KOPT-K1 (cell line): ENCODE measurements around the gene CTTNBP2NL.
"Not testable (repeated sequence)": the region's sequence is repeated elsewhere in the genome, so short reads cannot be mapped to it uniquely, and the experiment has no call there.

Source experiments
- H3K27ac ChIP-seq: fragments of 200-600 bp; sonication (generic); 2 replicates; pipeline ENCODE4 v1.5.1; 2016; ENCODE audit warnings: antibody characterized with exemption, mild to moderate bottlenecking, low read depth, low read length; ENCODE audit not compliant: poor library complexity, severe bottlenecking
- H3K36me3 ChIP-seq: fragments of 200-600 bp; sonication (generic); 2 replicates; pipeline ENCODE4 v1.5.1; 2017; ENCODE audit warnings: antibody characterized with exemption, mild to moderate bottlenecking, low read length, moderate library complexity; ENCODE audit not compliant: insufficient read depth
- H3K9me3 ChIP-seq: fragments of 200-600 bp; sonication (generic); 2 replicates; pipeline ENCODE4 v1.5.1; 2017; ENCODE audit warnings: antibody characterized with exemption, low read length, mild to moderate bottlenecking; ENCODE audit not compliant: insufficient read depth, poor library complexity, severe bottlenecking

CTTNBP2NL gene

DNA sequence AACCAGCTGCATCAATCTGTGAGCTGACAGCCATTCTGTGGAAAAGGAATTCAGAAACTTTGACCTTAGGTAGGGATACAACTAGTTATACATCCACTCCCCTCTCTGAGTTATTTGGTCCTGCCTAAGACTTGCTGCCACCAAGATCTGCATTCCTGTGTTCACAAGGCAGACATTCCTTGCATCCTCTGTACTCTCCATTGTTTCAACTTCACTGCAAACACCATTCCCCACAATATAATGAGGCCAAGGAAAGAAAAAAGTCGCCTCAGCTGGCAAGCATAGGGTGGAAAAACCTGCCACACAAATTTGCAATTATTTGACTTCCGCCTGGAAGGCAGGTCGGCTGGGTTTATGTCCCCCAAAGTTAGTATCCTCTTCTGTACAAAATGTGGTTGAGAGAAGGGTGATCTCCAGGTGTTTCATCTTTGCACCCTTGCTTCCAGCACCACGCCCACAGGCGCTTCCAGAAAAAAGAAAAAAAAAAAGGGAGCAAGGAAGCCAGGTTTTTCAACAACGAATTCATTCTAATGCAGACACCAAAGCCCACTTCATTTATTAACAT is 676 bp upstream of the CTTNBP2NL start:
- Histone ChIP-seq H3K27ac (no peak overlapping the region), H3K36me3 (no peaks in the 10 kb centered on the region), H3K9me3 (no peaks in the 10 kb centered on the region)

DNA sequence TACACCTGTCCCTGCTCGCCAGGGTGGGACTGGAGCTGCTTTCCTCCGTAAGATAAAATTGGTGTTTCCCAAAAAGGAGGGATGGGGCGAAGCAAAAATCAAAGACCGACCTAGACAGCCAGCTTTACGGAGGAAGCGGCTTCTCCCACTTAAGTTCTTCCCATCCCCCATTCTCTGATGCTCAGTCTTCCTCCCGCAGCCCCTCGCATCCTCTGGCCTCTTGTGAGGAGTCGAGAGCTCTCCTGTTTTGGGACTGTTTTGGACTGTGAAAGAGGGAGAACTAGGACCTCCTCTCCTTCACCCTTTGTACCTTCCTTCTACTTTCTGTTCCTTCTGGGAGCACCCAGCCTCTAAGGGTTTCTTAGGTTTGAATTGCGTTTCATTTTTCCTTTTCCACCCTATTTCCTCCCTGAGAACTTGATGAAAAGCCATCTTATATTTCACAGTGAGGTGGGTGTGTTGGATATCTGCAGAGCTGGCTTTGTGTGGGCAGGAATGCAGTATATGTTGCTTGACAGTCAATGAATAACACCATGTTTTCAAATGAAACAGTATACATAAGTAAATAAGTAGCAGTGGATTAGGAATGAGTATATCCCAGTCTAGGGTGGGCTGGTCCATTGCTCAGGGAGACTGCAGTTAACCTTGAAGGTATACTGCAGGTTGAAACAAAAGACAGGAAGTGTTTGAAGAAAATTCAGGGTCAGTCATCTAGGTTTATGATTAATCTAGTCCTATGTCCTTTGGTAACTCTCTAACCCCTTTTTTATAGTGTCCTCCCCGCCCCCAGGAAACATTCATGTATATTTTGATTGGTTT is 848 bp downstream of the CTTNBP2NL start:
- Histone ChIP-seq H3K9me3 (no peaks in the 10 kb centered on the region), H3K36me3 (no peaks in the 10 kb centered on the region), H3K27ac (no peak overlapping the region)

DNA sequence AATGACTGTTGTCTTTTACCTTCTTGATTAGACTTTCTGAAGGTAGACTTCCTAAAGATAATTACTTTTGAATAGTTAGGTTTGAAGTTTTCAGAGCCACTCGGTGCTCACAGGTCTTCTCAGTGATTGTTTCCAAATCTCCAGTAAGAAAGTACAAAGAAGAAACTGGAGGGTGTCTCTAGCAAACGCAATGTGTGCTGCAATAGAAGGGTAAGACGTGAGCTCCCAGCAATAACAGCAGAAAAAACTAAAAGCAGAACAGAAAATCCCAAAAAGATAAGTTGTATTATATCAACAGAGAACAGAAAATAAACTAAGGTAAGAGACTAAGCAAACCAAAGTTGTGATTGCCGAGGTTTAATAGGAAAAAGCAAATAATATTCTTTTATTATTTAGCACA is 1.8 kb downstream of the CTTNBP2NL start:
- no peaks in the 10 kb centered on the region for H3K36me3 ChIP-seq
- H3K27ac ChIP-seq = no peak overlapping the region
- H3K9me3 ChIP-seq = no peaks in the 10 kb centered on the region

DNA sequence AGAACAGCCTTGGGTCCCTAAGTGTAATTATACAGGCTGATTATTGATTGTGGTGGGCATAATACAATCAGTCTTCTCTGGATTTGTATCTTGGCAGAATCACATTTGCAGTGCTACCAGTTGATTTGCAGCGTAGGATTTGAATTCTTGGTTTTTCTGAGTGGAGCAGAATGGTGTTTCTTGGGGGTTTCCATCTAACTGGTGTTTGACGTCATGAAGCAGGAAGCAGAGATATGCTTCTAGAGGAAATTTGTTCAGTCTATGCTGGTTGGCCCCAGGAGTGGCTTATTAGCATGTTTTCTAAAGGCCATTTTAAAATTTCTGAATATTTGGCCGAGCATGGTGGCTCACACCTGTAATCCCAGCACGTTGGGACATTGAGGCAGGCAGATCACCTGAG is 3.4 kb downstream of the CTTNBP2NL start:
- no peaks in the 10 kb centered on the region for H3K36me3 ChIP-seq
- H3K9me3 ChIP-seq = no peaks in the 10 kb centered on the region
- no peak overlapping the region for H3K27ac ChIP-seq

DNA sequence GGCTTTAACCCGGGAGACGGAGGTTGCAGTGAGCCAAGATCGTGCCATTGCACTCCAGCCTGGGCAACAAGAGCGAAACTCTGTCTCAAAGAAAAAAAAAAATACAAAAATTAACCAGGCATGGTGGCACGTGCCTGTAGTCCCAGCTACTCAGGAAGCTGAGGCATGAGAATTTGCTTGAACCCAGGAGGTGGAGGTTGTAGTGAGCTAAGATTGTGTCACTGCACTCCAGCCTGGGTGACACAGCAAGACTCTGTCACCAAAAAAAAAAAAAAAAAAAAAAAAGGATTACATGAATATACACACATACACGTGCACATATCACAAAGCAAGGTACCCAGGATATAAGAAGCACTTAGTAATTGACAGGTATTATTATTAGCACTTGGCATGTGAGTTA is 4.7 kb downstream of the CTTNBP2NL start:
- not testable (repeated sequence) for H3K27ac ChIP-seq, H3K36me3 ChIP-seq, H3K9me3 ChIP-seq

DNA sequence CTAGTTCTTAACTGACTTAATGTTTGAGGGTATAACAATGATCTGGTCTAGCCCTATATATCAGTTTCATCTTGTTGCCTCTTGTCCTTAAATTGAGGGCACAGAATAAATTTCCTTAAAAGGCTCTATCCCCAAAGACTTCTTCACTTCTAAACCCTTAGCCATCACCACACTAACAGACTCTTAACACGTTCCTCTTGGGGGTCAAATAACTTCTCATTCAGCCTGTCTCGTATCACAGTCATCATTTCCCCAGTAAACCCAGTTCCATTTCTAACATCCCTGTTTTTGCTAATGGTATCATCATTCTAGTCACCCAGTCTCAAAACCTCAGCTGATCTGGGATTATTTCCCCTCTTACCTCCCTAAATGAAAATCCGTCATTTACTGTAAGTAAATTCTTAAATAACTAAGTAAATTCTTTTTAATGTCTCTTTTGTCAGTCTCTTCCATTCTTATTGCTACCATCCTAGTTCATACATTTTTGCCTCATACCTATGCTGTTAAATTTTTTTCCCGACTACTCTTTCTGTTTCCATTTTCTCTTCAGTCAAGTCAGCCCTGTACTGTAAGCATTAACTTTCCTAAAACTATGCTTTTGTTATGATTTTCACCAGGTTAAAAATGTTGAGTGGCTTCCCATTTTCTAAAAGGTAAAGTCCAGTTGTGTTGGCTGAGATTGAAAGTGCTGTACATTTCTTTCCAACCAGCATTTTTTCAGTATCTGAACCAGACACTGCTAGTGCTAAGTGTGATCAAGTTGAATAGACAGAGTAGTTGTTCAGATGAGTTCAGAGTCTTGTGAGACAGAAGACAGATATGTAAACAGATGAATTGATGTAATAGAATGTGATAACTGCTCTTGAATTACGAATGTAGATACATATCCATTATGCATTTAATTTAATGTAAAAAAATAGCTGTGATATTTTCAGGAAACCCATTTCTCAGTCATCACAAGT is 6.9 kb downstream of the CTTNBP2NL start:
- Histone ChIP-seq H3K9me3 (no peaks in the 10 kb centered on the region), H3K36me3 (no peaks in the 10 kb centered on the region), H3K27ac (no peak overlapping the region)

DNA sequence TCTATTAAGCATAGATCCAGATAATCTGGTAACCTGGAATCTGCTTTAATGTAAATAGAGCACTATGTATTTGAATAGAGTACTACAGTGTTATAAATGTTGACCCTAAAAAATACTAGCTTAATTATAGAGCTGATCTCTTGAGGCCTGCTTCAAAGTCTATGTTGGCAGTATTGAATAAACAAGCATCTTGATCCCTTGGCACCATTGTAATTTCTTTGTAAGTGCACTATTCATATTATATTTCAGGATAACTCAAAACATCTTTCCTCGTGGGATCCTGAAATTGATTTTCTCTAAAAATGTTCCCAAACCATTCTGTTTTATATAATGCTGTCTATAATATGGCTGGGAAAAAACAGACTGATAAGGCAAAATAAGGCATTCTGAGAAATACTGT is 10.8 kb downstream of the CTTNBP2NL start:
- no peaks in the 10 kb centered on the region for H3K9me3 ChIP-seq
- H3K36me3 ChIP-seq = no peaks in the 10 kb centered on the region
- no peak overlapping the region for H3K27ac ChIP-seq

DNA sequence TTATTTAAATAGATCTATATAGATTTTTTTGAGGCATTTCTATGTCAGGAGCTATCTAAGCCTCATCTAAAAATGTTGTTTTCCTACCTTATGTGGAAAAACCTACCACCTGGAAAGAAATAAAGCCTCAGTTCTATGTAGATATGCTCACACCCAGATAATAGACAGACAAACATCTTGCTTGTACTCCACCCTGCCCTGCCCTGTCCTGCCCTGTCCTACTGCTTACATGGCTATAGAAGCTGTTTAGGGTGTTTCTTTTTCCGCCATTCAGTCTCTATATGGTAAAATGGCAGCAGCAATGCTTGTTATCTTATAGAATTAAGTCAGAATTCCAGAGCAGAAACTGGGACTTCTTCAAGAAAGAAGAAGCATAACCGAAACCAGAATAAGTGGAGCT is 13.4 kb downstream of the CTTNBP2NL start:
- H3K36me3 ChIP-seq = no peaks in the 10 kb centered on the region
- no peak overlapping the region for H3K27ac ChIP-seq
- H3K9me3 ChIP-seq = no peaks in the 10 kb centered on the region

DNA sequence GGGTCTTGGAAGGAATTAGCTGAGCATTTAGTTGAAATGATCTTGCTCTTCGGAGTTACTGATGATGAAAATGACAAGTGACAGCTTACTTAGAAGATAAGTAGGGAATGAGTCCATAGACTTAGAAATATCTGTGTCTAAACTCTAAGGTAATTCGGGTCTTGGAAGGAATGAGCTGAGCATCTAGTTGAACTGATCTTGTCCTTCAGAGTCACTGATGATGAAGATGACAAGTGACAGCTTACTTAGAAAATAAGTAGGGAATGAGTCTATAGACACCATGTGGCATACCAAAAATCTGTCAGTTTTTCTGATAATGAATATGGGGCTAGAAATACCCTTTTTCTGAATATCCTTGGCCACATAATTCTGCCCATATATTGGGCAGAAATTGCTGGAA is 14.7 kb downstream of the CTTNBP2NL start:
- H3K27ac ChIP-seq = no peak overlapping the region
- H3K9me3 ChIP-seq = no peaks in the 10 kb centered on the region
- H3K36me3 ChIP-seq = no peaks in the 10 kb centered on the region

DNA sequence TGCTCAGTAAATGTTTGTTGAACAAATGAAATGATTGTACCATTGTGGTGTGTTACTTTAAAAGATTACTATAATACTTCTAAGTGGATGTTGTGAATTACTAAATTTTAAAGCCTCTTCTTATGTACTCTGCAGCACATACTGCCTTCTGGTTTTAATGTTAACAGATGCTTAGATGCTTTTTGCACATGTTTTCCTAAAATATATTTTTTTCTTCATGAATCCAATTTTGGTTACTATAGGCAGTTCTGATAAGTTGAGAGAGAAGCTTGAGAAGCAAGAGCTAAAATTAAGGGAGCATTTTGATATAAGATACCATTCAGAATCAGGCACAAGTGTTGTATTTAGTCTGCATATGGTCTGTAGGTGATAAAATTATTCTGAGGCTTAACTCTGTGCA is 21.3 kb downstream of the CTTNBP2NL start:
- Histone ChIP-seq H3K27ac (no peak overlapping the region), H3K36me3 (no peaks in the 10 kb centered on the region), H3K9me3 (no peaks in the 10 kb centered on the region)

DNA sequence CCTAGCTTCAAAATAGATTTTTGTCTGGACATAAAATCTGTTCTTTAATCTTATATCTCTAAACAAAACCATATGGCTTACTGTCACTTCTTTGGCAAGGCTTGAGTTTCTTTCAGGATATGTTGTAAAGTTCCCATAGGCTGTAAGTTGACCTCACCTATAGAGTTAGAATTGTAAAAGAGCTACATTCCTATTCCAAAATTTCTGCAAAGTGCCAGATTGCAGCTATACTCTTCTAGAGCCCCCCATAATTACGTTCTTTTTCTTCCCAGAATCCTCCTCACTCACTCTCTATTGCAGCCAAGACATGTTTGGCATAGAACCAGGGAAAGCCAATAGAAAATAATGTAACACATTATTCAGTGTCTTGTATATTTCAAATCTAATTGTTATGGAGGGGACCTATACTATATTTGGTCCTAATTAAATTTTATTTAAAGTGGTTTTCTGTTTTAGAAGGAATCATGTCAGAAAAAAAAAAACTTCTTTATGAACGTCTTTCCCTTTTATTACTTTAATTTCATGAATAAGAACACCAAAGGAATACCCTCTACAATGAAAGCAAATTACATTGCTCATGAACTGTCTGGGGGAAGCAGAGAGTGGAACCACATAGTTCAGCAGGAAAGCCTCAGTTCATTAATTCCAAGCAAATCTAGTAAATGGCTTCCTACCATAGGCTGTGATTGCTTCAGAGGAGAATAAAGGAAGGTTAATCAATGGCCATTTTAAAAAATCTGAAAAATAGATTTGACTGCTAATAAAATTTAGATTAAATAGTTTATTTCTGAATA is 22.3 kb downstream of the CTTNBP2NL start:
- Histone ChIP-seq H3K27ac (no peak overlapping the region), H3K36me3 (no peaks in the 10 kb centered on the region), H3K9me3 (no peaks in the 10 kb centered on the region)

DNA sequence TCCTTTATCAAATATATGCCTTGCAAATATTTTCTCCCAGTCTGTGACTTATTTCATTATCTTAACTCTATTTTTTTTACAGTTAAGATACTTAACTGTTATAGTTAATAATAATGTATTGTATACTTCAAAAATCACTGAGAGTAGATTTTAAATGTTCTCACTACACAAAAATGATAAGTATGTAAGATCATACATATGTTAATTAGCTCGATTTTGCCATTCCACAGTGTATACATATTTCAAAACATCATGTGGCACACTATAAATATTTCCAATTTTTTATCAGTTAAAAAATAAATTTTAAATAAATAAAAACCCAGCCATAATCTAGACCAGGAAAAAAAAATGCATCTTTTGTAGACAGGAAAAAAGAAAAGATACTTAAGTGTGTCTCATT is 27.2 kb downstream of the CTTNBP2NL start:
- no peaks in the 10 kb centered on the region for H3K9me3 ChIP-seq
- H3K36me3 ChIP-seq = no peaks in the 10 kb centered on the region
- H3K27ac ChIP-seq = no peak overlapping the region

DNA sequence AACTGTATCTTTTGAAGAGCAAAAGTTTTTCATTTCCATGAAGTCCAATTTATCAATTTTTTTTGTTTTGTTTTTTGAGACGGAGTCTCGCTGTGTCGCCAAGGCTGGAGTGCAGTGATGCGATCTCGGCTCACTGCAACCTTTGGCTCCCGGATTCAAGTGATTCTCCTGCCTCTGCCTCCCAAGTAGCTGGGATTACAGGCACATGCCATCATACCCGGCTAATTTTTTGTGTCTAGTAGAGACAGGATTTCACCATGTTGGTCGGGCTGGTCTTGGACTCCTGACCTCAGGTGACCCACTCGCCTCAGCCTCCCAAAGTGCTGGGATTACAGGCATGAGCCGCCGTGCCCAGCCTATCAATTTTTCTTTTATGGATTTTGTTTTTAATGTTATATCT is 27.7 kb downstream of the CTTNBP2NL start:
- not testable (repeated sequence) for H3K36me3 ChIP-seq, H3K27ac ChIP-seq, H3K9me3 ChIP-seq

DNA sequence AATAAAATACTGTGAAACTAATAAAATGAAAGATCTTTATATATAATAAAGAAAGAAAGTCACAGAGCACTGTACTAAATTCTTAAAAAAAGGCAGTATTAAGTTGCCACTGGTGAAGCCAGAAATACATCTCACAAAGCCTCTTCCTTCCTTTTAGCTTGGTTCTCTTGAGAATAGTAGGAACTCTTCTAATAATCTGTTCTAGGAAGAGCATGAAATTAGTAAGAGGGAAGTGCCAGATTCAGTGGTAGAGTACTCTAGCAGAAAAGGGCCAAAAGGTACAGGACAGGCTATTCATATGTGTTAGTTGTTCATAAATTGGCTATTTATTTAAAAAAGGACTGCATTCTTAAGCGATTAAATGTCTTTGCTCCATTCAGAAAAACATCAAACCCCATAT is 33.7 kb downstream of the CTTNBP2NL start:
- no peaks in the 10 kb centered on the region for H3K36me3 ChIP-seq
- H3K27ac ChIP-seq = no peak overlapping the region
- H3K9me3 ChIP-seq = no peaks in the 10 kb centered on the region

DNA sequence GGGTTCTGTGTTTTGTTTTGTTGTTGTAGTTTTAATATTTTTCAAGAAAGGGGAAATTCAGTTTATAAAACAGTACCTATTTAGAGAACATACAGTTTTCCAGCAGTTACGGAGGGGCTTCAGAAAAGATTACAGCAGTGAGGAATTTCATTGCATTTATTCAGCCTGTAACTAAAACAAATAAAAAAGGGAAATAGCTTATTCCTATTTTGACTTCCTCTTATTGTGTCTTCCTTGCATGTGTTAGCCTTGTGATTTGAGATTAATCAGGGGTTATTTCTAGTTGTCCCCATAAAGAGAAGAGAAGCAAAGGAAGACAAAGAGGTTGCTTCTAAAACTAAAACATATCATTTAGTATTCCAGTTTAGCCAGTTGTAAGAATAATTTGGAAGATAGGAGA is 35.0 kb downstream of the CTTNBP2NL start:
- Histone ChIP-seq H3K36me3 (no peaks in the 10 kb centered on the region), H3K27ac (no peak overlapping the region), H3K9me3 (no peaks in the 10 kb centered on the region)
